Spinal cord (tissue), 10 donors: ENCODE results near the gene ANKRD6. TPM values are rescaled to one million over a fixed set of nuclear protein-coding genes. Genes with fewer than 3 reads are reported as not detected.
"Not testable (repeated sequence)": the region's sequence is repeated elsewhere in the genome, so short reads cannot be mapped to it uniquely, and the experiment has no call there.

Experiments used
- DNase-seq, 6 donors: peaks; one replicate each; pipeline versions ENCODE4 v3.0.0 to v3.0.0-alpha.2; 2013 to 2015; ENCODE audit warnings: low spot score in 6 of 6, low read depth in 4 of 6
- H3K27ac ChIP-seq: one replicate; pipeline ENCODE4 v1.5.1; 2013; ENCODE audit warnings: low read depth, low read length, control low read depth
- H3K27me3 ChIP-seq: one replicate; pipeline ENCODE4 v1.6.1; 2013; ENCODE audit warnings: low read length; ENCODE audit not compliant: control insufficient read depth, insufficient read depth
- H3K36me3 ChIP-seq: one replicate; pipeline ENCODE4 v1.6.1; 2013; ENCODE audit warnings: low read length; ENCODE audit not compliant: control insufficient read depth, insufficient read depth
- H3K4me1 ChIP-seq: one replicate; pipeline ENCODE4 v1.6.1; 2013; ENCODE audit warnings: low read length; ENCODE audit not compliant: control insufficient read depth, insufficient read depth
- H3K4me3 ChIP-seq: one replicate; pipeline ENCODE4 v1.5.1; 2013; ENCODE audit warnings: low read depth, low read length, control low read depth
- H3K9me3 ChIP-seq: one replicate; pipeline ENCODE4 v1.6.1; 2013; ENCODE audit warnings: low read length; ENCODE audit not compliant: control insufficient read depth, insufficient read depth
- WGBS: methylation state at CpG from one replicate; pipeline ENCODE4 v1.1.5; 2013; ENCODE audit warnings: missing lambda C conversion rate; ENCODE audit not compliant: insufficient coverage; 5-methylcytosine and 5-hydroxymethylcytosine counted together
- polyA plus RNA-seq, 2 donors: library from polyadenylated mRNA; unstranded; fragments of 120-200 nt; gene quantifications; one replicate each; pipeline ENCODE4 v1.2.1, GENCODE V29; 2013; ENCODE audit not compliant: insufficient read length in 2 of 2
- total RNA-seq, 2 donors: library from RNA; depleted of rRNA in 1 of 2; stranded (reverse); fragments of 120-200 nt in 1 of 2; fragments of >200 nt in 1 of 2; gene quantifications; one replicate each; pipeline versions ENCODE4 v1.2.3 to v1.2.4, GENCODE V29; 2013 to 2014
- donor health status: healthy.

Gene ANKRD6
- total and polyA plus RNA-seq, 4 donors = 44.5 to 68.3 (median 52.9) TPM

- no peaks in the 10 kb centered on the region for H3K9me3 ChIP-seq
- peak; percentile 83 to 98 (median 91) for DNase-seq
- H3K4me1 ChIP-seq = peaks cover 13% of the 10 kb centered on the region
- WGBS = 1% methylated on average over 58 of the region's 58 CpGs
- peaks cover 9% of the 10 kb centered on the region for H3K36me3 ChIP-seq
- H3K27ac ChIP-seq = peak within 1 kb of the TSS; percentile 95
- H3K27me3 ChIP-seq = no peaks in the 10 kb centered on the region
- peak within 1 kb of the TSS; percentile 97 for H3K4me3 ChIP-seq
These were observed 205.6 kb downstream of the ANKRD6 start, which contains the start of gene LYRM2 for GRCh38 chr6:89638320-89639195. LYRM2 (minus strand) TSS chr6:89638747; CDS start chr6:89638716, 31 bp downstream.

GRCh38 chr6:89640804-89641203, 207.9 kb downstream of the ANKRD6 start:
- Histone ChIP-seq H3K4me3 (no peak overlapping the region), H3K27ac (no peak overlapping the region), H3K4me1 (peaks cover 17% of the 10 kb centered on the region), H3K27me3 (no peaks in the 10 kb centered on the region), H3K9me3 (no peaks in the 10 kb centered on the region), H3K36me3 (peaks cover 4% of the 10 kb centered on the region)
- WGBS = 81% methylated on average over 2 of the region's 4 CpGs
- no peak for DNase-seq

- H3K4me1 ChIP-seq = peaks cover 17% of the 10 kb centered on the region
- DNase-seq, H3K4me3 ChIP-seq, H3K36me3 ChIP-seq, H3K27ac ChIP-seq, H3K27me3 ChIP-seq, H3K9me3 ChIP-seq: not testable (repeated sequence)
- 100% methylated on average over 1 of the region's 3 CpGs for WGBS
These were observed 208.6 kb downstream of the ANKRD6 start for GRCh38 chr6:89641581-89641980.

- no peaks in the 10 kb centered on the region for H3K27me3 ChIP-seq
- H3K4me3 ChIP-seq = no peak overlapping the region
- 50% methylated on average over 1 of the region's 3 CpGs for WGBS
- H3K4me1 ChIP-seq = peaks cover 14% of the 10 kb centered on the region
- peak in 3 of 6 donors; percentile 12 to 51 (median 23) for DNase-seq
- peaks cover 10% of the 10 kb centered on the region for H3K36me3 ChIP-seq
- no peaks in the 10 kb centered on the region for H3K9me3 ChIP-seq
- peak overlapping the region; percentile 60 for H3K27ac ChIP-seq
These were observed 210.0 kb downstream of the ANKRD6 start for GRCh38 chr6:89642956-89643355.

GRCh38 chr6:89643406-89643805, 210.5 kb downstream of the ANKRD6 start:
- H3K27ac ChIP-seq = peak overlapping the region; percentile 60
- 14% methylated on average over 2 of the region's 3 CpGs for WGBS
- no peaks in the 10 kb centered on the region for H3K27me3 ChIP-seq
- peak in 4 of 6 donors; percentile 10 to 73 (median 46) for DNase-seq
- H3K36me3 ChIP-seq = peaks cover 12% of the 10 kb centered on the region
- H3K9me3 ChIP-seq = no peaks in the 10 kb centered on the region
- peaks cover 10% of the 10 kb centered on the region for H3K4me1 ChIP-seq
- no peak overlapping the region for H3K4me3 ChIP-seq

GRCh38 chr6:89644864-89645263, 211.9 kb downstream of the ANKRD6 start:
- H3K36me3 ChIP-seq = peaks cover 15% of the 10 kb centered on the region
- WGBS = 65% methylated on average over 2 of the region's 4 CpGs
- H3K27me3 ChIP-seq = no peaks in the 10 kb centered on the region
- no peak for DNase-seq
- no peak overlapping the region for H3K27ac ChIP-seq
- H3K4me3 ChIP-seq = no peak overlapping the region
- H3K4me1 ChIP-seq = peaks cover 6% of the 10 kb centered on the region
- no peaks in the 10 kb centered on the region for H3K9me3 ChIP-seq

GRCh38 chr6:89649682-89650081, 216.7 kb downstream of the ANKRD6 start:
- no peak for DNase-seq
- Histone ChIP-seq H3K27ac (no peak overlapping the region), H3K4me3 (no peak overlapping the region), H3K36me3 (peaks cover 22% of the 10 kb centered on the region), H3K4me1 (no peaks in the 10 kb centered on the region), H3K27me3 (no peaks in the 10 kb centered on the region), H3K9me3 (no peaks in the 10 kb centered on the region)
- no CpG with 5 or more reads among the region's 1 CpG for WGBS

GRCh38 chr6:89650579-89650978, 217.6 kb downstream of the ANKRD6 start:
- Histone ChIP-seq H3K4me1 (no peaks in the 10 kb centered on the region), H3K36me3 (peaks cover 23% of the 10 kb centered on the region), H3K4me3 (no peak overlapping the region), H3K9me3 (no peaks in the 10 kb centered on the region), H3K27ac (no peak overlapping the region), H3K27me3 (no peaks in the 10 kb centered on the region)
- WGBS = 86% methylated on average over 7 of the region's 8 CpGs
- DNase-seq = no peak

- Histone ChIP-seq H3K36me3 (peaks cover 26% of the 10 kb centered on the region), H3K27ac (no peak overlapping the region), H3K9me3 (no peaks in the 10 kb centered on the region), H3K4me1 (no peaks in the 10 kb centered on the region), H3K4me3 (no peak overlapping the region), H3K27me3 (no peaks in the 10 kb centered on the region)
- no peak for DNase-seq
- no CpG with 5 or more reads among the region's 2 CpGs for WGBS
These were observed 222.2 kb downstream of the ANKRD6 start for GRCh38 chr6:89655122-89655521.
